HepG2 (cell line): ENCODE data around the gene FAM114A1. TPM values are rescaled to one million over a fixed set of nuclear protein-coding genes. Genes with fewer than 3 reads are reported as not detected.

Experiments
- NR0B2 ChIP-seq: sonication (generic); formaldehyde crosslinking; IDR thresholded peaks from 2 replicates; pipeline ENCODE4 v1.4.0; 2020; ENCODE audit warnings: mild to moderate bottlenecking, missing genetic modification reagents
- SALL1 ChIP-seq: sonication (generic); formaldehyde crosslinking; IDR thresholded peaks from 2 replicates; pipeline ENCODE4 v1.8.0; 2022; ENCODE audit warnings: mild to moderate bottlenecking, missing genetic modification reagents
- XRCC5 ChIP-seq: fragments of 200-400 bp; formaldehyde crosslinking; optimal IDR thresholded peaks from 2 replicates; pipeline ENCODE3; 2017; ENCODE audit warnings: mild to moderate bottlenecking, low read length
- ZBTB40 ChIP-seq, 2 experiments: fragments of 450-650 bp in 1 of 2; sonication (generic) in 1 of 2; formaldehyde crosslinking in 1 of 2; IDR thresholded peaks; 2 replicates each; pipeline versions ENCODE4 v1.6.1 to v1.8.0; 2016 to 2022; ENCODE audit warnings: antibody characterized with exemption in 1 of 2, mild to moderate bottlenecking in 1 of 2, missing genetic modification reagents in 1 of 2
- ZNF569 ChIP-seq: sonication (generic); formaldehyde crosslinking; IDR thresholded peaks from 2 replicates; pipeline ENCODE4 v1.5.0; 2020; ENCODE audit warnings: mild to moderate bottlenecking, missing genetic modification reagents, moderate library complexity, borderline replicate concordance
- ZNF589 ChIP-seq: sonication (generic); formaldehyde crosslinking; conservative IDR thresholded peaks from 2 replicates; pipeline ENCODE4 v1.8.0; 2022; ENCODE audit warnings: mild to moderate bottlenecking, moderate library complexity, missing genetic modification reagents
- polyA plus RNA-seq, 8 experiments: library from polyadenylated mRNA; depleted of rRNA in 3 of 8; stranded (reverse) in 7 of 8; unstranded in 1 of 8; fragments of >200 nt; fragmentation: Illumina TruSeq in 4 of 8; extraction: Trizol in 4 of 8; gene quantifications; 2 replicates each; pipeline versions ENCODE4 v1.2.1 to v1.2.3, GENCODE V29; 2011 to 2016; ENCODE audit warnings: low read depth in 4 of 8, missing spikeins in 1 of 8, mixed read lengths in 1 of 8; ENCODE audit not compliant: insufficient read depth in 1 of 8
- total RNA-seq, 5 experiments: library from RNA; depleted of rRNA; stranded (reverse); fragments of >200 nt; fragmentation: Illumina TruSeq; extraction: Trizol; gene quantifications; 2 replicates each; pipeline ENCODE4 v1.2.3, GENCODE V29; 2016; ENCODE audit warnings: low read depth in 1 of 5

Gene FAM114A1
- total and polyA plus RNA-seq, 2 of the 13 experiments (the other 11 are each of a cell fraction or from before 2014, with no cell fraction given), result 61.0 to 76.9 TPM

GRCh38 chr4:38950159-38950558, 82.6 kb downstream of the FAM114A1 start (continued):
- TF ChIP-seq ZBTB40 (IDR thresholded peaks at IDR 0.05), result no peak
- TF ChIP-seq ZBTB40 (CRISPR knock-in tag; IDR thresholded peaks at IDR 0.05), result no peak
- TF ChIP-seq NR0B2 (CRISPR knock-in tag), result no peak
- no peak for TF ChIP-seq ZNF569 (CRISPR knock-in tag)
- no peak for TF ChIP-seq ZNF589 (CRISPR knock-in tag)
- no peak for TF ChIP-seq SALL1 (CRISPR knock-in tag)
- no peak for TF ChIP-seq XRCC5
